HCT116 (cell line): ENCODE measurements around the gene GPR83. TPM values are rescaled to one million over a fixed set of nuclear protein-coding genes. Genes with fewer than 3 reads are reported as not detected.

Experiments
- ATAC-seq: fragments of 200-7000 bp; cut with Tn5 transposase; 2 replicates; pipeline ENCODE4 v1.9.1; 2020; ENCODE audit warnings: mild to moderate bottlenecking, moderate library complexity
- BruUV-seq: library from RNA; stranded (reverse); fragments of 400-500 nt; replicated peaks from 2 replicates; lab custom pipeline; 2021; lab: Mats Ljungman, UMichigan
- CTCF ChIA-PET: fragments of 300-600 bp; sonication (Branson Sonifier 250); formaldehyde crosslinking; loops from one replicate; lab custom pipeline; 2021; ENCODE audit warnings: antibody characterized with exemption; lab: Charles Lee
- POLR2A ChIA-PET: fragments of 300-600, 350-600 bp; sonication (Branson Sonifier 250); formaldehyde crosslinking; loops from one replicate; lab custom pipeline; 2021; ENCODE audit warnings: antibody characterized with exemption; lab: Charles Lee
- RAD21 ChIA-PET, 2 experiments: fragments of 300-600 bp; sonication (Branson Sonifier 250); formaldehyde crosslinking; loops; one replicate each; lab custom pipeline; 2023; ENCODE audit warnings: low total read pairs in 2 of 2; ENCODE audit not compliant: uncharacterized antibody in 2 of 2, unreplicated experiment in 2 of 2, low non-redundant PET in 1 of 2; lab: Charles Lee
- DNase-seq: peaks from one replicate; pipeline ENCODE4 v3.0.0-alpha.2; 2010; ENCODE audit warnings: low read depth, low spot score
- H2AFZ ChIP-seq: fragments of 200-600 bp; shearing (Covaris generic), sonication (generic); 2 replicates; pipeline ENCODE4 v1.6.1; 2017; ENCODE audit warnings: low read depth, mixed run types, mixed read lengths, antibody characterized with exemption, low read length; ENCODE audit not compliant: poor library complexity, severe bottlenecking
- H3K27ac ChIP-seq: 2 replicates; pipeline ENCODE4 v1.5.1; 2012; ENCODE audit warnings: low read depth, low read length
- H3K27me3 ChIP-seq: fragments of 200-600 bp; sonication (generic); 2 replicates; pipeline ENCODE4 v1.6.1; 2016; ENCODE audit warnings: mixed run types, low read length, mixed read lengths; ENCODE audit not compliant: insufficient read depth
- H3K36me3 ChIP-seq, 2 experiments: fragments of 200-500 bp in 1 of 2; fragments of 200-600 bp in 1 of 2; sonication (Bioruptor generic) in 1 of 2; sonication (generic) in 1 of 2; 2 replicates each; pipeline versions ENCODE4 v1.5.1 to v1.6.1; 2014 to 2016; ENCODE audit warnings: low read length in 2 of 2, inconsistent platforms in 1 of 2, mixed read lengths in 1 of 2, mixed run types in 1 of 2; ENCODE audit not compliant: insufficient read depth in 2 of 2, control insufficient read depth in 1 of 2
- H3K4me1 ChIP-seq, 2 experiments: fragments of 200-600 bp in 1 of 2; sonication (generic) in 1 of 2; 2 replicates each; pipeline versions ENCODE4 v1.5.1 to v1.6.1; 2012 to 2017; ENCODE audit warnings: low read length in 2 of 2, inconsistent platforms in 1 of 2, mild to moderate bottlenecking in 1 of 2, mixed read lengths in 1 of 2, mixed run types in 1 of 2, moderate library complexity in 1 of 2; ENCODE audit not compliant: insufficient read depth in 2 of 2, control insufficient read depth in 1 of 2
- H3K4me2 ChIP-seq: fragments of 200-600 bp; sonication (generic); 2 replicates; pipeline ENCODE4 v1.6.1; 2017; ENCODE audit warnings: mixed run types, low read length, mixed read lengths
- H3K4me3 ChIP-seq, 2 experiments: fragments of 200-600 bp in 1 of 2; sonication (generic) in 1 of 2; replicated peaks in 1 of 2; 2 replicates each; pipeline ENCODE4 v1.5.1; 2011 to 2016; ENCODE audit warnings: low read length in 2 of 2, control low read depth in 1 of 2, low read depth in 1 of 2, mild to moderate bottlenecking in 1 of 2, mixed read lengths in 1 of 2, mixed run types in 1 of 2
- H3K79me2 ChIP-seq: fragments of 200-600 bp; sonication (generic); 2 replicates; pipeline ENCODE4 v1.6.1; 2017; ENCODE audit warnings: mild to moderate bottlenecking, mixed run types, low read length, moderate library complexity, mixed read lengths; ENCODE audit not compliant: insufficient read depth
- H3K9ac ChIP-seq: fragments of 200-600 bp; sonication (generic); 2 replicates; pipeline ENCODE4 v1.6.1; 2016; ENCODE audit warnings: low read length, mixed read lengths
- H3K9me2 ChIP-seq: fragments of 200-600 bp; sonication (generic), shearing (Covaris generic); 2 replicates; pipeline ENCODE4 v1.6.1; 2017; ENCODE audit warnings: mixed run types, mild to moderate bottlenecking, moderate library complexity; ENCODE audit not compliant: insufficient read depth
- H3K9me3 ChIP-seq, 2 experiments: fragments of 200-500 bp in 1 of 2; fragments of 200-600 bp in 1 of 2; sonication (Bioruptor generic) in 1 of 2; sonication (generic) in 1 of 2; 2 replicates each; pipeline ENCODE4 v1.6.1; 2014 to 2017; ENCODE audit warnings: low read length in 2 of 2, mixed read lengths in 2 of 2, inconsistent platforms in 1 of 2, low read depth in 1 of 2, mild to moderate bottlenecking in 1 of 2, mixed run types in 1 of 2, moderate library complexity in 1 of 2; ENCODE audit not compliant: control insufficient read depth in 1 of 2, insufficient read depth in 1 of 2
- H4K20me1 ChIP-seq: fragments of 200-600 bp; sonication (generic), shearing (Covaris generic); 2 replicates; pipeline ENCODE4 v1.6.1; 2017; ENCODE audit warnings: mixed run types, mild to moderate bottlenecking, moderate library complexity; ENCODE audit not compliant: insufficient read depth
- CBX3 ChIP-seq: IDR thresholded peaks from 2 replicates; pipeline ENCODE4 v1.6.1; 2012; ENCODE audit warnings: low read depth
- CEBPB ChIP-seq: IDR thresholded peaks from 2 replicates; pipeline ENCODE4 v1.6.1; 2012; ENCODE audit warnings: low read depth
- ELF1 ChIP-seq: IDR thresholded peaks from 2 replicates; pipeline ENCODE4 v1.6.1; 2012; ENCODE audit warnings: low read depth, borderline replicate concordance
- EZH2 ChIP-seq: fragments of 200-600 bp; sonication (generic); IDR thresholded peaks from 2 replicates; pipeline ENCODE4 v1.6.1; 2017; ENCODE audit warnings: antibody characterized with exemption, mixed run types
- EZH2phosphoT487 ChIP-seq: fragments of 200-600 bp; IDR thresholded peaks from 2 replicates; pipeline ENCODE4 v1.6.1; 2018; ENCODE audit warnings: antibody characterized with exemption, borderline replicate concordance
- FOSL1 ChIP-seq: IDR thresholded peaks from 2 replicates; pipeline ENCODE4 v1.6.1; 2012; ENCODE audit warnings: low read depth
- JUND ChIP-seq: IDR thresholded peaks from 2 replicates; pipeline ENCODE4 v1.6.1; 2012
- POLR2A ChIP-seq: IDR thresholded peaks from 2 replicates; pipeline ENCODE4 v1.7.0; 2011; ENCODE audit warnings: borderline replicate concordance; ENCODE audit not compliant: insufficient read depth, insufficient read length; ENCODE audit errors: extremely low read depth
- POLR2AphosphoS5 ChIP-seq: IDR thresholded peaks from 2 replicates; pipeline ENCODE4 v1.6.1; 2011; ENCODE audit warnings: mild to moderate bottlenecking, low read depth, low read length, moderate library complexity
- RAD21 ChIP-seq: IDR thresholded peaks from 2 replicates; pipeline ENCODE4 v1.6.1; 2012; ENCODE audit warnings: low read depth, mild to moderate bottlenecking
- SP1 ChIP-seq: IDR thresholded peaks from 2 replicates; pipeline ENCODE4 v1.6.1; 2012; ENCODE audit warnings: low read depth
- SRF ChIP-seq: IDR thresholded peaks from 2 replicates; pipeline ENCODE4 v1.6.1; 2012; ENCODE audit warnings: low read depth
- TCF7L2 ChIP-seq: IDR thresholded peaks from 2 replicates; pipeline ENCODE4 v1.7.0; 2011; ENCODE audit warnings: borderline replicate concordance, inconsistent platforms; ENCODE audit not compliant: insufficient read depth, insufficient read length; ENCODE audit errors: extremely low read depth
- ZFX ChIP-seq: fragments of 450-650 bp; IDR thresholded peaks from 2 replicates; pipeline ENCODE4 v1.6.1; 2017
- ZNF274 ChIP-seq: fragments of 200-500 bp; sonication (Bioruptor generic); IDR thresholded peaks from 2 replicates; pipeline ENCODE4 v1.6.1; 2014; ENCODE audit warnings: mild to moderate bottlenecking, low read depth, low read length, inconsistent platforms
- intact Hi-C: fragments of 100-400 bp; cut with micrococcal nuclease; formaldehyde crosslinking; loops from 2 replicates; pipeline ENCODE4 v1.10.0; 2022
- total RNA-seq: library from RNA; stranded (reverse); gene quantifications from one replicate; pipeline ENCODE4 v1.2.1, GENCODE V29; 2021; ENCODE audit not compliant: unreplicated experiment
- TF ChIP-seq, protein P1 (sequence below), 3 experiments: fragments of 200-600 bp in 1 of 3; sonication (generic) in 1 of 3; IDR thresholded peaks in 2 of 3; conservative IDR thresholded peaks in 1 of 3; 2 replicates each; pipeline ENCODE4 v1.5.1; 2012 to 2017; ENCODE audit warnings: low read depth in 2 of 3, low read length in 2 of 3, antibody characterized with exemption in 1 of 3, borderline replicate concordance in 1 of 3, control low read depth in 1 of 3, mild to moderate bottlenecking in 1 of 3, mixed read lengths in 1 of 3, mixed run types in 1 of 3, moderate library complexity in 1 of 3; ENCODE audit not compliant: insufficient read depth in 1 of 3
- TF ChIP-seq, protein P2 (sequence below): IDR thresholded peaks from 2 replicates; pipeline ENCODE4 v1.6.1; 2012
- TF ChIP-seq, protein P3 (sequence below): IDR thresholded peaks from 2 replicates; pipeline ENCODE4 v1.6.1; 2012
- TF ChIP-seq, protein P4 (sequence below): IDR thresholded peaks from 2 replicates; pipeline ENCODE4 v1.6.1; 2011; ENCODE audit warnings: mild to moderate bottlenecking, low read length, moderate library complexity; ENCODE audit not compliant: insufficient replicate concordance; ENCODE audit errors: extremely low read depth

The GPR83 gene
- total RNA-seq, 1 experiment from 2014 or later, result 0.39 TPM

DNA sequence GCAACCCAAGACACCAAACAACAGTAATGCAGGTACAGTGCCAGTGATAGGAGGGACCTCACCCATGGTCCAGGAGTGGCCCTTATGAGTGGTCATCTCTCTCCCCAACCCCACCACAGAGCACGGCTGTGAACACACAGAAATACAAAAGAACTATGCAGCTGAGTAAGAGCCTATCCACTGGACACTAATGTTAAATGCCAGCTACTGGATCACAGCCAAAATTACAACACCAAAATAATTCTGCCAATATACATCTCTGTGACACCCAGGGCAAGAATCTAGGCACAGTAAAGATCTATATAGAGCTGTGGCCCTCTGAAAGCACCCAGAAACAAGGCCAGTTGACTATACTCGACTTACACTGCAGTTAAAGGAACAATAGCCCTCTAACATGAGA, 22.8 kb upstream of the GPR83 start:
- no peak overlapping the region for H3K4me3 ChIP-seq
- H3K9ac ChIP-seq, result no peak overlapping the region
- H3K9me3 ChIP-seq, result no peaks in the 10 kb centered on the region; a peak in 1 of 4 replicates
- H4K20me1 ChIP-seq, result no peaks in the 10 kb centered on the region
- H3K4me1 ChIP-seq, result 0 out of 4 replicates have a peak, but pooled peaks cover 0 to 2% of the 10 kb centered on the region in 2 experiments
- H3K79me2 ChIP-seq, result no peaks in the 10 kb centered on the region; the same call in 1 of the 2 replicates
- RAD21 ChIA-PET, result no interaction called here
- no peak overlapping the region for H3K27ac ChIP-seq
- ATAC-seq, result no peak
- no peak overlapping the region for H2AFZ ChIP-seq
- intact Hi-C loops, result no loop called here
- DNase-seq, result no peak
- CTCF ChIA-PET, result no interaction called here
- no peaks in the 10 kb centered on the region for H3K27me3 ChIP-seq
- POLR2A ChIA-PET, result no interaction called here
- BruUV-seq, result no TSS peak
- H3K4me2 ChIP-seq, result no peak overlapping the region
- peaks cover 0 to 9% of the 10 kb centered on the region in 2 experiments; a peak in 1 of 4 replicates for H3K36me3 ChIP-seq
- no peaks in the 10 kb centered on the region for H3K9me2 ChIP-seq
- TF ChIP-seq CEBPB (no peak), ZNF274 (no peak), JUND (no peak), SRF (no peak), EZH2phosphoT487 (no peak), POLR2A (no peak), CBX3 (no peak), RAD21 (no peak), ELF1 (no peak), POLR2AphosphoS5 (no peak), EZH2 (no peak), TCF7L2 (no peak), FOSL1 (no peak), SP1 (no peak), ZFX (no peak)
- TF ChIP-seq, protein P1, sequence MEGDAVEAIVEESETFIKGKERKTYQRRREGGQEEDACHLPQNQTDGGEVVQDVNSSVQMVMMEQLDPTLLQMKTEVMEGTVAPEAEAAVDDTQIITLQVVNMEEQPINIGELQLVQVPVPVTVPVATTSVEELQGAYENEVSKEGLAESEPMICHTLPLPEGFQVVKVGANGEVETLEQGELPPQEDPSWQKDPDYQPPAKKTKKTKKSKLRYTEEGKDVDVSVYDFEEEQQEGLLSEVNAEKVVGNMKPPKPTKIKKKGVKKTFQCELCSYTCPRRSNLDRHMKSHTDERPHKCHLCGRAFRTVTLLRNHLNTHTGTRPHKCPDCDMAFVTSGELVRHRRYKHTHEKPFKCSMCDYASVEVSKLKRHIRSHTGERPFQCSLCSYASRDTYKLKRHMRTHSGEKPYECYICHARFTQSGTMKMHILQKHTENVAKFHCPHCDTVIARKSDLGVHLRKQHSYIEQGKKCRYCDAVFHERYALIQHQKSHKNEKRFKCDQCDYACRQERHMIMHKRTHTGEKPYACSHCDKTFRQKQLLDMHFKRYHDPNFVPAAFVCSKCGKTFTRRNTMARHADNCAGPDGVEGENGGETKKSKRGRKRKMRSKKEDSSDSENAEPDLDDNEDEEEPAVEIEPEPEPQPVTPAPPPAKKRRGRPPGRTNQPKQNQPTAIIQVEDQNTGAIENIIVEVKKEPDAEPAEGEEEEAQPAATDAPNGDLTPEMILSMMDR (IDR thresholded peaks at IDR 0.05 in 2 of 3, conservative IDR thresholded peaks at IDR 0.05 in 1 of 3; ENCODE audit: borderline replicate concordance in 1 of 3, insufficient read depth in 1 of 3, low read depth in 2 of 3, low read length in 2 of 3), result no peak
- TF ChIP-seq, protein P2, sequence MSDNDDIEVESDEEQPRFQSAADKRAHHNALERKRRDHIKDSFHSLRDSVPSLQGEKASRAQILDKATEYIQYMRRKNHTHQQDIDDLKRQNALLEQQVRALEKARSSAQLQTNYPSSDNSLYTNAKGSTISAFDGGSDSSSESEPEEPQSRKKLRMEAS, result no peak
- TF ChIP-seq, protein P3, sequence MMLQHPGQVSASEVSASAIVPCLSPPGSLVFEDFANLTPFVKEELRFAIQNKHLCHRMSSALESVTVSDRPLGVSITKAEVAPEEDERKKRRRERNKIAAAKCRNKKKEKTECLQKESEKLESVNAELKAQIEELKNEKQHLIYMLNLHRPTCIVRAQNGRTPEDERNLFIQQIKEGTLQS, result no peak
- TF ChIP-seq, protein P4, sequence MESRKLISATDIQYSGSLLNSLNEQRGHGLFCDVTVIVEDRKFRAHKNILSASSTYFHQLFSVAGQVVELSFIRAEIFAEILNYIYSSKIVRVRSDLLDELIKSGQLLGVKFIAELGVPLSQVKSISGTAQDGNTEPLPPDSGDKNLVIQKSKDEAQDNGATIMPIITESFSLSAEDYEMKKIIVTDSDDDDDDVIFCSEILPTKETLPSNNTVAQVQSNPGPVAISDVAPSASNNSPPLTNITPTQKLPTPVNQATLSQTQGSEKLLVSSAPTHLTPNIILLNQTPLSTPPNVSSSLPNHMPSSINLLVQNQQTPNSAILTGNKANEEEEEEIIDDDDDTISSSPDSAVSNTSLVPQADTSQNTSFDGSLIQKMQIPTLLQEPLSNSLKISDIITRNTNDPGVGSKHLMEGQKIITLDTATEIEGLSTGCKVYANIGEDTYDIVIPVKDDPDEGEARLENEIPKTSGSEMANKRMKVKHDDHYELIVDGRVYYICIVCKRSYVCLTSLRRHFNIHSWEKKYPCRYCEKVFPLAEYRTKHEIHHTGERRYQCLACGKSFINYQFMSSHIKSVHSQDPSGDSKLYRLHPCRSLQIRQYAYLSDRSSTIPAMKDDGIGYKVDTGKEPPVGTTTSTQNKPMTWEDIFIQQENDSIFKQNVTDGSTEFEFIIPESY, result no peak
